MM.1S (cell line): ENCODE data around the gene SLC13A5.

Experiments
- DNase-seq: peaks from one replicate; pipeline ENCODE4 v3.0.0-alpha.2; 2015
- H2AFZ ChIP-seq: fragments of 300-600 bp; sonication (generic); 2 replicates; pipeline ENCODE4 v1.6.0; 2016; ENCODE audit warnings: antibody characterized with exemption, low read length
- H3F3A ChIP-seq: fragments of 300-600 bp; sonication (generic); 2 replicates; pipeline ENCODE4 v1.6.1; 2016; ENCODE audit warnings: mild to moderate bottlenecking, antibody characterized with exemption, low read length, moderate library complexity, mixed read lengths; ENCODE audit not compliant: insufficient read depth
- H3K27ac ChIP-seq: fragments of 300-600 bp; sonication (generic); 2 replicates; pipeline ENCODE4 v1.5.1; 2016; ENCODE audit warnings: mild to moderate bottlenecking, low read length
- H3K27me3 ChIP-seq: fragments of 300-600 bp; sonication (generic); replicated peaks from 2 replicates; pipeline ENCODE4 v1.6.0; 2016; ENCODE audit warnings: low read length; ENCODE audit not compliant: insufficient read depth
- H3K36me3 ChIP-seq: fragments of 300-600 bp; sonication (generic); replicated peaks from 2 replicates; pipeline ENCODE4 v1.6.1; 2016; ENCODE audit warnings: mild to moderate bottlenecking, low read length, mixed read lengths; ENCODE audit not compliant: insufficient read depth
- H3K4me1 ChIP-seq: fragments of 300-600 bp; sonication (generic); 2 replicates; pipeline ENCODE4 v1.6.1; 2016; ENCODE audit warnings: low read length, mixed read lengths
- H3K4me2 ChIP-seq: fragments of 300-600 bp; sonication (generic); 2 replicates; pipeline ENCODE4 v1.6.0; 2016; ENCODE audit warnings: low read depth, low read length
- H3K4me3 ChIP-seq: fragments of 300-600 bp; sonication (generic); 2 replicates; pipeline ENCODE4 v1.5.1; 2016; ENCODE audit warnings: low read length, mixed read lengths
- H3K79me2 ChIP-seq: fragments of 300-600 bp; sonication (generic); 2 replicates; pipeline ENCODE4 v1.6.1; 2016; ENCODE audit warnings: mixed run types, low read length, mixed read lengths
- H3K9ac ChIP-seq: fragments of 300-600 bp; sonication (generic); 2 replicates; pipeline ENCODE4 v1.6.1; 2016; ENCODE audit warnings: low read length, mixed read lengths
- H3K9me2 ChIP-seq: fragments of 300-600 bp; sonication (generic); replicated peaks from 2 replicates; pipeline ENCODE4 v1.6.1; 2016; ENCODE audit warnings: mild to moderate bottlenecking, low read length, mixed read lengths; ENCODE audit not compliant: insufficient read depth
- H3K9me3 ChIP-seq: fragments of 300-600 bp; sonication (generic); replicated peaks from 2 replicates; pipeline ENCODE4 v1.6.1; 2016; ENCODE audit warnings: mild to moderate bottlenecking, low read length, mixed read lengths; ENCODE audit not compliant: insufficient read depth
- H4K20me1 ChIP-seq: fragments of 300-600 bp; sonication (generic); 2 replicates; pipeline ENCODE4 v1.6.1; 2016; ENCODE audit warnings: mild to moderate bottlenecking, low read length, moderate library complexity, mixed read lengths; ENCODE audit not compliant: insufficient read depth
- EZH2 ChIP-seq: fragments of 300-600 bp; sonication (generic); optimal IDR thresholded peaks from 2 replicates; pipeline ENCODE3; 2017; ENCODE audit warnings: low read depth, mild to moderate bottlenecking, antibody characterized with exemption, low read length, mixed read lengths
- EZH2phosphoT487 ChIP-seq: fragments of 300-600 bp; sonication (generic); IDR thresholded peaks from 2 replicates; pipeline ENCODE4 v1.6.1; 2018; ENCODE audit warnings: antibody characterized with exemption, low read length
- TF ChIP-seq, protein P1 (sequence below): fragments of 300-600 bp; sonication (generic); IDR thresholded peaks from 2 replicates; pipeline ENCODE4 v1.5.1; 2016; ENCODE audit warnings: antibody characterized with exemption, low read length, mixed read lengths

SLC13A5 gene

GRCh38 chr17:6679241-6679640, 33.9 kb downstream of the SLC13A5 start:
- Histone ChIP-seq H3K9ac (no peak overlapping the region), H2AFZ (no peak overlapping the region), H3K4me3 (no peak overlapping the region), H3K9me2 (no peaks in the 10 kb centered on the region), H3K79me2 (no peaks in the 10 kb centered on the region), H3K4me1 (peaks cover 10% of the 10 kb centered on the region; the same call in 1 of the 2 replicates), H3K27ac (no peak overlapping the region), H4K20me1 (no peaks in the 10 kb centered on the region), H3K4me2 (no peak overlapping the region), H3K36me3 (no peaks in the 10 kb centered on the region), H3K9me3 (no peaks in the 10 kb centered on the region), H3F3A (no peaks in the 10 kb centered on the region), H3K27me3 (peaks cover 44% of the 10 kb centered on the region)
- TF ChIP-seq, protein P1, sequence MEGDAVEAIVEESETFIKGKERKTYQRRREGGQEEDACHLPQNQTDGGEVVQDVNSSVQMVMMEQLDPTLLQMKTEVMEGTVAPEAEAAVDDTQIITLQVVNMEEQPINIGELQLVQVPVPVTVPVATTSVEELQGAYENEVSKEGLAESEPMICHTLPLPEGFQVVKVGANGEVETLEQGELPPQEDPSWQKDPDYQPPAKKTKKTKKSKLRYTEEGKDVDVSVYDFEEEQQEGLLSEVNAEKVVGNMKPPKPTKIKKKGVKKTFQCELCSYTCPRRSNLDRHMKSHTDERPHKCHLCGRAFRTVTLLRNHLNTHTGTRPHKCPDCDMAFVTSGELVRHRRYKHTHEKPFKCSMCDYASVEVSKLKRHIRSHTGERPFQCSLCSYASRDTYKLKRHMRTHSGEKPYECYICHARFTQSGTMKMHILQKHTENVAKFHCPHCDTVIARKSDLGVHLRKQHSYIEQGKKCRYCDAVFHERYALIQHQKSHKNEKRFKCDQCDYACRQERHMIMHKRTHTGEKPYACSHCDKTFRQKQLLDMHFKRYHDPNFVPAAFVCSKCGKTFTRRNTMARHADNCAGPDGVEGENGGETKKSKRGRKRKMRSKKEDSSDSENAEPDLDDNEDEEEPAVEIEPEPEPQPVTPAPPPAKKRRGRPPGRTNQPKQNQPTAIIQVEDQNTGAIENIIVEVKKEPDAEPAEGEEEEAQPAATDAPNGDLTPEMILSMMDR, result no peak
- no peak for TF ChIP-seq EZH2phosphoT487
- TF ChIP-seq EZH2, result no peak
- no peak for DNase-seq

DNA sequence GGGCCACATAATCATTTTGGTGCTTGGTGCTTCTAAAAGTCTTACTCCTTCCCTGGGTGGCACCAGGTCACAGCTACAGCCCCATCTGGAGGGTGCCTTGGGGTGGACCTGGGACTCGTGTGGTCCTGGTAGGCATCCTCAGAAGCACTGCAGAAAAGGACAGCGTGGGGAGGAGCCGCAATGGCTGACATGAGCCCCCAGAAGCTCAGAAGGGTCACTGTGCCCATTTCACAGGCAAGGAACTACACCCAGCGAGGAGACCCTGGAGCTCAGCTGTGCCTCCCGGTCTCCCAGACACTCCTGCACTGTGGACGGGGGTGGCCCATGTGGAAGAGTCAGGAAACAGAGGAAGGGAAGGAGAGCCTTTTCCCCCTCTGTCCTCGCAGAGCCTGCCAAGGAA, 35.2 kb downstream of the SLC13A5 start:
- H3K4me3 ChIP-seq, result no peak overlapping the region
- H3K4me1 ChIP-seq, result peaks cover 10% of the 10 kb centered on the region; the same call in 1 of the 2 replicates
- H3K9me2 ChIP-seq, result no peaks in the 10 kb centered on the region
- DNase-seq, result no peak
- H3K9ac ChIP-seq, result no peak overlapping the region
- H3K27ac ChIP-seq, result no peak overlapping the region
- H3K9me3 ChIP-seq, result no peaks in the 10 kb centered on the region
- H3K27me3 ChIP-seq, result peaks cover 44% of the 10 kb centered on the region
- H2AFZ ChIP-seq, result no peak overlapping the region
- H3K79me2 ChIP-seq, result no peaks in the 10 kb centered on the region
- H3K36me3 ChIP-seq, result no peaks in the 10 kb centered on the region
- no peak overlapping the region for H3K4me2 ChIP-seq
- TF ChIP-seq EZH2 (no peak), EZH2phosphoT487 (no peak)
- TF ChIP-seq, protein P1, result no peak
- H4K20me1 ChIP-seq, result no peaks in the 10 kb centered on the region
- no peaks in the 10 kb centered on the region for H3F3A ChIP-seq

GRCh38 chr17:6677158-6677831, 35.9 kb downstream of the SLC13A5 start:
- TF ChIP-seq EZH2, result no peak
- TF ChIP-seq EZH2phosphoT487, result no peak
- TF ChIP-seq, protein P1, result no peak
- Histone ChIP-seq H3K27ac (no peak overlapping the region), H3K36me3 (no peaks in the 10 kb centered on the region), H3K9me2 (no peaks in the 10 kb centered on the region), H3K27me3 (peaks cover 42% of the 10 kb centered on the region), H3K4me3 (no peak overlapping the region), H3K9me3 (no peaks in the 10 kb centered on the region), H3K9ac (no peak overlapping the region), H3F3A (no peaks in the 10 kb centered on the region), H3K79me2 (no peaks in the 10 kb centered on the region), H4K20me1 (no peaks in the 10 kb centered on the region), H2AFZ (no peak overlapping the region), H3K4me2 (no peak overlapping the region), H3K4me1 (peaks cover 10% of the 10 kb centered on the region; the same call in 1 of the 2 replicates)
- peak; percentile 43 for DNase-seq
